ENCODE results near the gene NRXN3.

The NRXN3 gene

DNA sequence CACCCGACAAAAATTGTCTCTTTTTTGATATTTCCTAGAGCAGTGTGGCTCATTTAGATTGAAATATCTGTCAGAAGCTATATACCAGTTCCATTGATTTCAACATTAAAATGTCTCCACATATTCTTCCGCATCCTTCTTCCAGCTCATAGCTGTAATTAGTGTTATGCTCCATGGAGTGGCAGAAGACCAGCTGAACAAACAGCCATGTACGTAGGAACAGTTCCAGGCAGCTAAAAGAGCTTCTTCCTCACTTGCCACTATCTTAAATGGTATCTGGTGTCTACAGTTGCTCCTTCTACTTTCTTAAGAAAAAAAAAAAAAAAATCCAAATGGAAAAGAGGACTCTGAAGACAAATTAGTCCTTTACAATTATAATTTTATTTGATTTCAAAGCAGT lies 1193.1 kb downstream of the NRXN3 start:
- DNase-seq (ENCODE audit: low read depth), result no peak

DNA sequence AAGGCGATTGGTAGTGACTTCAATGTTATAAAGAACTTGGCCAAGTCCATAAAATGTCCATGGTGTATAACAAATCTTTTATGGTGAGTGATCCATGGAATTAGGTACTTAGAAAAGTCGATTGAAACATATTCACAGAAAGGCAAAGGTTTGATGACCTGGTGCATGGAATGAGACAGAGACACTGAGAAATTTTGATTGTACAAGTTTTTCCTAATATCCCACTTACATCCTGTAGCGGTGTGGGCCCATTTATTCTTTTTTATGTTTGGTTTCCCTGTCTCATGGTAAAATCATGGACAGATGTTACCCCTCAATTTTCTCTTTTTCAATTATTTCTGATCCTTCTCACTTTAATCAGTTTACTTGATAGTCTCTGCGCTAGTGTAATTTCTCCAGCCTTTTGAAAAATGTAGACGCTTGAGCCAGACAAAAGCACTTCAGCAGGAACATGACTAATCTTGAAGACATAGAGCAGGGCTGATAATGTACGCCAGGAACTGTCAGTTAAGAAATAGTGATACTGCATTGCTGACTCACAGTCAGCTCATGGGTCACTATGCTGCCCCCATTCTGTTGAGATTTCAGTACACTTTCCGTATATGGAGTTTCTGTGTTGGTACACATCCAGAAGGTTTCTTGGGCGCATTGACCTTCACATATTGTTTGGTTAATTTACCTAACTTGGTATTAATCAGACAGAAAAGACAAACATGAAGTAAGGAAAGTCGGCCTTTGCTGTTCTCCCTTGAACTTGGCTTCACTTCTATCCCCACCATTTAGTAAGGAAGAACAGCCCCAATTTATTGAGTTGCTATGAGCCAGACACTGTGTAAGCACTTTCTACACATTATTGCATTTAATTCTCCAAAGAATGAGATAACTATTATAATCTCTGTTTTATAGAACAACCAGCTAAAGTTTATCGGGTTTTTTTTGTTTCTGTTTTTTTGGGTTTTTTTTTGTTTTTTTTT lies 1199.5 kb downstream of the NRXN3 start:
- peak; percentile 84 for DNase-seq (ENCODE audit: low read depth)

DNA sequence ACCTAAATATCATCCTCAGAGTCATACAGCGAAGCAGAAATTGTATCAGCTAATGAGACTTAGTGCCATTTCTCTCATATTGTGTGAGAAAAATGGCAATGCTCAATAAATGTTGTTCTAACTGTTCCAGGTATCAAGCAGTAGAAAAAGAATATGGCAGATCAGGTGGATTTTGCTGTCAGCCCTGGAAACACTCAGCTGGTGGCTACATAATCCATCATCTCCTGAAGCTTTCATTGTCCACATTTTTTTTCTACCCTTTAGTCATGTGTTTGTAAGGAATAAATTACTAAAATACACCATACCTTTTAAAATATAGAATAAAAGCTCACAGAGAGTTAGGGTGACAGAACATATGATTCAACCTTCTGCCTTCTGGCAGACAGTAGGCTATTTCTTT lies 1200.8 kb downstream of the NRXN3 start:
- no peak for DNase-seq (ENCODE audit: low read depth)

DNA sequence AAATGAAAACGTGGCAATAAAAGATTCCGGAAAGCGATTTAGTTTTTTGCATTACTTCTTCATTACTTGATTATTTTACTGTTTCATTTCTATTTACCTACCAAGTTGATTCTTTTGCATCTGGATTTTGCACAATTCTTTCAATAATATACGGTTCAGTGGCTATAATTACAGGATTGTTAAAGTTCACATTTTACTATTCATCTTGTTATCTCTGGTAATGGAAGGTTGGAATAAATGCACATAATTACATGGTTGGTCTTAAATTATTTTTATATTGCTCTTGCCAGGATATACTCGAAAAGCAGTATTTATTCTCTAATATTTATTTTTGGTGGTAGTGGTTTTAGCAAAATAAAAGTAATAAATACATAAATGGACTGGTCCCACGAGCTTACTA lies 1203.3 kb downstream of the NRXN3 start:
- no peak for DNase-seq (ENCODE audit: low read depth)

DNA sequence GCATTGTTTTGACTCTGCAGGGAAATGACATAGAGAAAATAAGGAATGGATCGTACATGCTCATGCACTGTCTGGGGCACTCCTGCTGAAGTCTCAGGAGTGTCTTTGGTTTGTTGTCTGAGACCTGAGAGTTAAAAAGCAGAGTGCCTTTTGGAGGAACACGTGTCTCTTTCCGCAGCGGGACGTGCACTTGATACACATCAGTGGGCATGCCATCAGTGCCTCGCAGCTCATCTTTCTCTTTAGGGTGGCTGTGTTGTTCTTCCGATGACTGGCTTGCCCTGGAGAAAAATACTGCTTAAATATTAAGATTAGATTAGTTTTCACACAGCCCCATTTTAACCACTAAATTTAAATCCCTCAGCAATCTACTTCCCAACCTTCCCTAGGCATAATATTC lies 1205.2 kb downstream of the NRXN3 start:
- DNase-seq (ENCODE audit: low read depth), result no peak

DNA sequence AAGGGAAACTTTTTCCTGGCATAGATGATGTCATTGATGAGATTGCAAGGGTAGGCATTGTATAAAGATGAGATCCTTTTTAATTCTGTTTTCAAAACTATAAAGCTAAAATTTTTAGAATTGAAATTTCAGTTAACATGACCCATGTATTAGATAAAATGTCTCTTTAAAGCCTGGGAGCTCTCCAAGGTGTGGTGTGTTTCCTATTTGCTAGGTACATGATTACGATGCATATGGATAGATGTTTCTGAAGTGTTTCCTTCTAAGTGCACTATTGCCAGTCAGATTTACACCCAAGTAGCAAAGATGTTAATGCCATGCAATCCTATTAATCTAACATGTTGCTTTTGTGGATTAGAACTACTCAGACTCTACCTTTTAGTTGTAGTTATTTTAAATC lies 1206.4 kb downstream of the NRXN3 start:
- no peak for DNase-seq (ENCODE audit: low read depth)

DNA sequence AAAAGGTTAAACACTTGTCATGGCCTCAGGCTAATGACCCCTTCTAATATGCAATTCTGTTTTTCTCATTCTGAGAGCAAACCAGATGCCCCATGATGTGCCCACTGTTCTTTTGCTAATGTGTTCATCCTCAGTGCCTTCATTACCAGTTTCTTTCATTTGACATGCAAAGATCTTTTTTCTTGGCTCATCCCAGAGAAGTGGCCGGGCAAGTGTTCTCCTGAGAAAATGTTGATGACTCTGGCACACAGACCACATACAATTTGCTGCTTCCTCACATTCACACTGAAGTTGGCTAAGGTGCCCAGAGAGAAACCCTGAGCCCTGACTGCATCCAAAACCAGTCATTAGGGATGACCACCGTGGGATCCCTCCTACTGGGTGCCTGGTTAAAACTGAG lies 1207.8 kb downstream of the NRXN3 start:
- no peak for DNase-seq (ENCODE audit: low read depth)

DNA sequence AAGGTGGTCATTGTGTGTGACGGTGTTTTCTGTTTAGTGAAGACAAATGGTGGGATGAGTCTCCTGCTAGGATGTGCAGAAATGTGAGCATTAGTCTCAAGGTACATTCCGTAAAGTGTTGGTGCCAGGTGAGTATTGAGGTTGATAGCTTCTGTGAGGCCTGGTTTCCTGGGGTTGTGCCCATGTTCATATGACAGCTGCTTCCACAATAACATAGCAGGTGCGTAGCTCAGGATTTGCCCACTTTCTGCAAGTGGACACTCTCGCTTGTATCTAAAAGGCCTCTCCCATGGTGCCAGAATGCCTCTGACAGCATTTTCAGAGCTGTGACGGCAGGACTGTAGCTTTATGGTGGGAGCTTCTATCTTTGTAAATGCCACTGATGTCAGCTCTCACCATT lies 1209.1 kb downstream of the NRXN3 start:
- DNase-seq (ENCODE audit: low read depth), result no peak

DNA sequence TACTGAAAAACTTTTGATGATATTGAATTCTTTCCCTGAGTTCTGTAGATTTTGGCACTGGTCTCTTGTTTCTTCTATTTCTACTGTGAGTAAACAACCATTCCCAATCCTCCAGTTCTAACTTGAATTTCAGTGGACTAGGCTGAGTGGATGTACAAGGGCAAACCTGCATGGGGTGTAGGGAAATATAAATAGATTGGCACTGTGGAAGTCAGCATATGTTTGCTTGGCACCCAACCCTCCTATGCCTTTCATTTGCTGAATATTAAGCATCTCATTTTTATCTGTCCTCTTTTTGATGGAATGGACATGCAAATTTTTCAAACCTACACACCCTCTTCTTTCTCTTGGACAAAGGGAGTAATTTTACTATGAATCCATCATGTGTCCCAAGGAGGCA lies 1212.9 kb downstream of the NRXN3 start:
- DNase-seq (ENCODE audit: low read depth), result no peak

DNA sequence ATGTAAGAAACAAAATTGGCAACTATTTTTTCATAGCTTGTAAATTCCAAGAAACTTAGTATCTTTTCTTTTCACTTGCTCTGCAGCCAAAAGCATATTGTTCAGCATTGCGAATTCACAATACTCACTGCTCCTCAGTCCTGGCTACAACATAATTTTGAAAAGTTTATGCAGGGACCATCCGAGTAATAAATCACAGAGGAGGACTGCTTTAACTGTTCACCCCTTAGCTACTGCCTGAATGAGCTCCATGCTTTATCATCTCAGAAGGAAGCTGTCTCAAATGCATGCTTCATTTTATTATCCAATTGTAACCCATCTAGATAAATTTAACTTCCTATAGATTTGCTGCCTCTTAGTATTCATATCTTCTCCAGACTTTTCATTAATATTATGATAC lies 1213.3 kb downstream of the NRXN3 start:
- no peak for DNase-seq (ENCODE audit: low read depth)

DNA sequence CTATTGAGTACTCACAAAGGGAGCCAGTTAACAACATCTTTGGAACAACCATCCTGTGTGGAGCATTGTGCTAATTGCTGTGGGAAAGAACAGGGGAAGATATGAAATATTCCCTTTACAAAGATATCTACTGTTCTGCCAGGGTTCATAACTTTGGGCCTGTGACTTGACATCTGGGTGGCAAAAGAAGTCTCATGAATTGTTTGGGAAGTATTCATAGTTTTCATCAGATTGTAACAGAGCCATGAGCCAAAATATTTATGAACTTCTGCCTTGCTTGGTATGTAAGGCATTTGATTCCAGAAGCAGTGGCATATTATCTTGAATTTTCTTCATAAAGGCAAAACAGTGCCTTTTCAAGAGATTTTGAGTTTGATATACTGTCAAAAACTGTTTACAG lies 1224.9 kb downstream of the NRXN3 start:
- no peak for DNase-seq (ENCODE audit: low read depth)

DNA sequence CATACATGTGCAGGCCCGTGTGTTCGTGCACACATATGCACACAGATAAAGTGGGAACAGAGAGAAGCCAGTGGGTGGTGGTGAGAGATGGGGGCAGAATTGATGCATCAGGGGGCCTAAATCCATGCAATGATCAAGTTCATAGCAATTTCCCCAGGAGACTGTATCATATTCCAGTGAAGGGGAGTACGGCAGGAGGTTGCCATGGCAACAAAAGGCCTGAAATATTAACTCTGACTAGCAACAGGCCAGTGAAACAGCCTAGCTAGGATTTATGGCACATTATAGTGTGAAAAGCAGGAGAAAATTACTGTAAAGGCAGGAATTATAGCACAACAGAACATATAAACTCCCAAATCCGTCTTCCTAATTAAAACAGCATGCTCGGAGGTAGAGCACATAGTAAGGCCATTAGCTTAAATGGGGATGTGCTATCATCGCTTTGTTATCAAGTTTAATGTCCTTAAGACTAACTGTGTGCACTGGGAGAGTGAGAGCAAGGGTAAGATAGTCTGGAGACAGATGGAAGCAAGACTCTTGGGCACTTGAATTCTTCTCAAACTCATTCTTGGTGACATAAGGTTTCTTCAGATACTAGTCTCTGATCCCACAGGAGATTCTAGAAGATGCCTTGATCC lies 1234.8 kb downstream of the NRXN3 start:
- DNase-seq (ENCODE audit: low read depth), result no peak

DNA sequence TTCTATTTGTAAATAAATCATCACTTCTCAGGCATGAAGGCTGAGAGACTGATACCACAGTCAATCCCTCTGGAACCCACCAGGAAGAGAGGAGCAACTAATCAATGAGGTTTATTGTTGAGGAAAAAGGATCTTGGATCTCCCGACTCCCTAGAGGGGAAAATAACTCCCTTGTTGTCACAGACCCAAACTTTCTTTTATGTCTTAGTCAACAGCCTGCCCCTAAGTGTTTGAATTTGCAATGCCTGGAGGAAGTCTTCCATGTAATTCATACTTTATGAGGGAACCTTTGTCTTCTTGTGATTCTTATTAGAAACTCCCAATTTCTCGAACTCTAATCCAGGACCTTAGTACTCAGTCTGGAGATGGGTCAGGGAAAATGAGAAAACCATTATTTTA lies 1235.3 kb downstream of the NRXN3 start:
- DNase-seq (ENCODE audit: low read depth), result no peak

DNA sequence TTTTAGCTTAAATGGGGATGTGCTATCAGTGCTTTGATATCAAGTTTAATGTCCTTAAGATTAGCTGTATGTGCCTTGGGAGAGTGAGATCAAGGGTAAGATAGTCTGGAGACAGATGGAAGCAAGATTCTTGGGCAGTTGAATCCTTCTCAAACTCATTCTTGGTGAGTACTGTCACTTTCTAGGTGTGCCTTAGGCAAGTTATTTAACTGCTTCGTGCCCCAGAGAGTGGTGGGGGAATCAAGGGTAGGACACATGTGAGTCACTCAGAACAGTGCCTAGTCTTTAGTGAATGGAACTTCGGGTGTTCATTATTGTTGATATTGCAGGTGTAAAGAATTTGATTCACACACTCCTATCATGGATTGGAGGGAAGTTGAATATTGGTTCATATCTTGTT lies 1237.4 kb downstream of the NRXN3 start:
- no peak for DNase-seq (ENCODE audit: low read depth)

DNA sequence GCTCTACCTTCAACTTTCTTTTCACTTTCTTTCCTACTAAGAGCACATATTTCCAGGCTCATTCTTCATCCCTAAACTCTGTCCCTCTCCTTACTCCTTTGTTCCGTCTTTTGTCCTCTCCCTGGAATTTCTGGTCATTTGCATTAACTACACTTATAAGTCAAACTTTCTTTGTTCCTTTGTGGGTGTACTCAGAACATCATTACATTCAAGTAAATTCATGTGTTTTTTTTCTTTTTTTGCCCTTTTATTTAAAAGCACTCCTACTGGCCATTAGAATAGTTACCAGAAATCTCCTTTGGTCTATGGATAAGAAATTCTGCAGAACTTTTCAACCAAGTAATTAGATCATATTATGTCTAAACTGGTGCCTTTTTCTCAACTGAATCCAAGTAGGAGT lies 1238.5 kb downstream of the NRXN3 start:
- DNase-seq (ENCODE audit: low read depth), result no peak

DNA sequence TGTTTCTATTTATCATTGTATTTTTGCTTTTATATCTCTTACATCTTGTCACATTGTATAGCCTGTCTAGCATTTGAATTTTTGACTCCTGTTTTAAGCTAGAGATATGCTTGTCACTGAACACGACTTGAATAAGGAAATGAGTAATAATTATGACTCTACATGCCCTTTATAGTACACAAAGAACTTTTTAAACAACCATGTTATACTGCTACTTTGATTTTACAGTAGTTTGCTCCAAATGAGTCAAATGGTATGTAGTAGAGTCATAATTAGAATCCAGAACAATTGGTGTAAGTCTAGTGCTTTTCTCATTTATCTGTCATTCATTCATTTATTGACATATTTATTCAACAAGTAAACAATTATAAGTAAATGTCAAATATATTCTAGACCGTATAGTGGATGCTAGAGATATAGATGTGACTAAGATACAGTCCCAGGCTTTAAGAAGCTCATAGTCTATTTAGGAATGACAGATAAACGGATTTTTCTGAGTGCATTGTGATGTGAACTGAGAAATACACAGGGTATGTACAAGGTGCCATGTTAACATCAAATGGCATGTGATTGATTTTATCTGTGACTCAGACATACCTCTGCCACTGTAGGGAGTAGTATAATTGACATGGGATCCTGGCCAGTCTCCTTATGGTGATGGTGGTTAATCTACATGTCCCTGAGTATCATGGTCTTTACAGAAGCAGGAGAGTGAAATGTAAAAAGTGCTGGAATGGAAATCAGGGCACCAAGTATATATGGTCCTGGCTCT lies 1241.4 kb downstream of the NRXN3 start:
- no peak for DNase-seq (ENCODE audit: low read depth)

DNA sequence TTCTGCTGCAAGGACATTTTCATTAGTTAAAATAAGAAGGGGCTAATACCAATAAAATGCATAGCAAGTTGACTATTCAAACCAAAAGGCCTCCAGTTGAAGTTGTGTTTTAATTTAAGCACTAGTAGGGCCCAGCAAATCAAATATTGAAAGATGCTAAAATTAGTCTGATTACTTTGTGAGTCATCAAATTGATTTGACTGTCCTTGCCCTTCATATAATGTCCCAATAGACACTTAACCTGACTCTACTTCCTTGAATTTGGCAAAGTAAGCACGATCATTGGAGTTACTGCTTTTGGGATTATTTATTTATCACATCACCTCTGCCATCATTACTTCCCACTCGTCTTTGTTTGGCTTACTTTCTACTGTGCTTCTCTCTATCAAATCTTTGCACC lies 1242.6 kb downstream of the NRXN3 start:
- no peak for DNase-seq (ENCODE audit: low read depth)

DNA sequence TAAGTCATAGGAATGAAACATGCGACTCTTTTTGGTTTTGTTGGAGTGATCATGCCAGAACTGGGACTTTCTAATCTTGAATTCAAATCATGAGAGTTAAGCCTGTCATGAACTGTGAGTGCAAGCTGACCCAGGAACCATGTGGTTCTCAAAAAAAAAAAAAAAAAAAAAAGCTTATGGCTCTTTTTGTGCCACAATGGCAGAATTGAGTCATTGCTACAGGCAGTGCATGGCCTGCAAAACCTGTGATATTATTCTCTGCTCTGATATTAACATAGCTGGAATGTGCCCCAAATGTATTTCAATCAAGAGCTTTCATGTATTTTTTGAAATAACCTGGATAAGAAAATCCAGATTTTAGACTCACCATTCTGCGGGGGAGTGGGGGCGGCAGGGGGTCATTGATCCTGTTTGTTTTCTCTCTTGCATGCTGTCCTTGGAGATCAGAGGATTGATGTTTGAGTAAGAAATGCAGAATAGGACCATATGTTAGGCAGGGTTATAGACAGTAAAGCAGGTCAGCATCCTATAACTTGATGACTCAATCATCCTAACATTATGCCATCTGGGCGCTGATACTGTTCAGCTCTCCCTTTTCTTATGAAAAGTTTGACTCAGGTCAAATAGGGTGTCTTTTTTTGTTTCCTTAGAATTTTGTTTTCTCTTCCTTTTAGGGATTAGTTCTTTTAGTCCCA lies 1243.7 kb downstream of the NRXN3 start:
- DNase-seq (ENCODE audit: low read depth), result no peak

DNA sequence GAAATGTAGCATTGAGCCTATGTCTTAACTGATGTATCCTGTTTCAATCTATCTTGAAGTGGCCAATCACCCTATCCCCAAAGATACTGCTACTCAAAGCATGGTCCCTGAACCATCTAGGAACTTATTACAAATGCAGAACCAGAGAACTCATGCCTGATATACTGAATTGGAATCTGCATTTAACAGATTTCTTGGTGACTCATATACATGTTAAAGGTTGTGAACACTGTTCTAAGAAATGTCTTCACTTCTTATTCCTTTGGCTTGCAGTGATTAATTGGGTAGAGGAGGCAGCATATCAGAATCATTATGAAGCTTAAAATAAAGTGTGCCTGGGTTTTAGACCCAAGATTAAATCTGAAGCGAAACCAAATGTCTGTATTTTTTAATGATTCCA lies 1245.6 kb downstream of the NRXN3 start:
- DNase-seq (ENCODE audit: low read depth), result no peak

DNA sequence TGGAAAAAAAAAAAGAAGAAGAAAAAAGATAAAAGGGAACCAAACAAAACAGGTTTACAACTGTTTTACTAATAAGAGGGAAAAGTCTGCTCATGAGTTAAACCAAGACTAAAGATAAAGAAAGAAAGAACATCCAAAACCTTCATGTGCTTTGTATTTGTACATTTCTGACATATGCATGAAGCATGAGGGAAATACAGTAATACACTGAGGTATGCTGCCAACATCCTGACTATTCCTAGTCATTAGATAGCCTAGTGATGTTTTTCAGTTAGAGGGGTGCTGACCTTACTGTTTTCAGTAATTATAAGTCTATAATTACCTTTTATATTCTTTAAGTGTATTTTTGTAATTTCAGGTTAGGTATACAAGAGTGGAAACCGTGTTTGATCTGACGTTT lies 1247.8 kb downstream of the NRXN3 start:
- DNase-seq (ENCODE audit: low read depth), result no peak

DNA sequence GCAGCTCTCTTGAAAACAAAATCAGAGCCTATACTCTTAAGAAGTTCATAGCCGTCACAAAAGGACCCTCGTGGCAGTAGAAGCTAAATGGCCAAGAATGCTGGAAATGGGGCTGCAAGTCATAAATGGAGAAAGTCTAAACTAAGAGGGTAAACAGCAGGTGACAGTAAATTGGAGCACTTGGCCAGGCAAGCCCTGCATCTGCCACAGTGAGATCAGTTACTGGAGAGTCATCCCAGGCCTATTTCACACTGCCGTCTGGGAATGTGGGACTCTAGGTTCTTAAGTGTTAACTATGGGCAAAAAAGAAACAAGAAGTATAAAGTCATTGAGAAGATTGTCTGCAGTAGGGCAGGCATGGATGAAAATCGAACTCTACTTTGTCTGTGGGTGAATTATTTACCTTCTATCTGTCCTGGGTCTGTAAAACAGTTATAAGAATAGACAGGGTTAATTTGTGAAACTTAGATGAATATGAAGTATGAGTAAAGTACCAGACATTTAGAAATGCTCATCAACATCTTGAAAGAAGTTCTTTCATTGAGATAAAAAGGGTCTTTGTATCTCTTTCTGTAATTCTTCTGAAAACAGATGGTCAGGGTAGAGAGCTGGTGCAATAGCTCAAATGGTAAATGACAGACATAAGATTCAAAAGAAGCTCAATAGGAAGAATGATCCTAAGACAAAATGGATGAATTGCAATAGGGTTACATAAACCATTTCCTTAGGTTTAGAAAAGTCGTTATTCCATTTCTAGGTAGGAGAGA lies 1248.7 kb downstream of the NRXN3 start:
- DNase-seq (ENCODE audit: low read depth), result no peak

All from HS-5 (cell line).